Measurements from ENCODE around the gene NEK6. TPM values are rescaled to one million over a fixed set of nuclear protein-coding genes. Genes with fewer than 3 reads are reported as not detected.

Gene NEK6
- total RNA-seq, 1 donor from 2014 or later: 27.2 TPM

DNA sequence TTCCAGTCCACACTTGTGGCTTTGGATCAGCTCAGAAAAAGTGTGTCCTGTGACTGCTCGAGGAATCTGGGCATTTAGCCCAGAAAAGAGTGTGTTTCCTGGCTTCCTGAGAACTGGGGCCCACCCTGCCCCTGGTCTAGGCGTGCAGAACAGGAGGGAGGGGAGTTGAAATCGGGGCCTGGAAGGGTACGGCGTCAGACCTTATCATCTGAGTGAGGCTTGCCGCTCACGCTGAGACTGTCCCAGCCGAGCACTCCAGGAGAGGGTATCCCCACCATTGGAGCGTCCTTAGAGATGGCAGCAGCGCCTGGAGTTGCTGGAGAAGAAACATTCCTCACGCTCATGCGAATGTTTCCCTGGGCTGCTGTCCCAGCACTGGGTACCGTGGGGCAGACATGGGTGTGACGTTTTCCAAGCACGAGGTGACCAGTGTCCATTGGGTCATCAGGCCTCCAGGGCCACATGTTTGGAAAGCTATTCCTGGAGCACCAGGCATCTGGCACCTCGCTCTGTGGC lies 22.5 kb downstream of the NEK6 start:
- DNase-seq: peak; percentile 87

DNA sequence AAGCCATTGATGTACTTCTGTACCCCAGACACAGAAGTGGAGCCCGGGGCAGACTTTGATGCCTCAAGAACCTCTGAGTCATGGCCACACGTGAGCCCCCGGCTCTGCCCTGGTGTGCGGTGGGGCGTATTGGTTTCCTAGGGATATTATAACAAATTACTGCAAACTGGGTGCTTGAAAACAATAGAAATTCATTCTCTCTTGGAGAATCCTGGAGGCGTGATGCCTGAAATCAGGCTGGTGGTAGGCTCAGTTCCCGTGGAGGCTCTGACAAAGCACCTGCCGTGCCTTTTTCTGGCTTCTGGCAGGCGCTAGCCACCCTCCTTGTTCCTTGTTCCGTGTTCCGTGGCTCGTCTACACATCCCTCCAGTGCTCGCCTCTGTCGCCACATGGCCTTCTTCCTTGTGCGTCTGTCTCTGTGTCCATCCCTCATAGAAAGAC lies 24.2 kb downstream of the NEK6 start:
- DNase-seq: no peak

DNA sequence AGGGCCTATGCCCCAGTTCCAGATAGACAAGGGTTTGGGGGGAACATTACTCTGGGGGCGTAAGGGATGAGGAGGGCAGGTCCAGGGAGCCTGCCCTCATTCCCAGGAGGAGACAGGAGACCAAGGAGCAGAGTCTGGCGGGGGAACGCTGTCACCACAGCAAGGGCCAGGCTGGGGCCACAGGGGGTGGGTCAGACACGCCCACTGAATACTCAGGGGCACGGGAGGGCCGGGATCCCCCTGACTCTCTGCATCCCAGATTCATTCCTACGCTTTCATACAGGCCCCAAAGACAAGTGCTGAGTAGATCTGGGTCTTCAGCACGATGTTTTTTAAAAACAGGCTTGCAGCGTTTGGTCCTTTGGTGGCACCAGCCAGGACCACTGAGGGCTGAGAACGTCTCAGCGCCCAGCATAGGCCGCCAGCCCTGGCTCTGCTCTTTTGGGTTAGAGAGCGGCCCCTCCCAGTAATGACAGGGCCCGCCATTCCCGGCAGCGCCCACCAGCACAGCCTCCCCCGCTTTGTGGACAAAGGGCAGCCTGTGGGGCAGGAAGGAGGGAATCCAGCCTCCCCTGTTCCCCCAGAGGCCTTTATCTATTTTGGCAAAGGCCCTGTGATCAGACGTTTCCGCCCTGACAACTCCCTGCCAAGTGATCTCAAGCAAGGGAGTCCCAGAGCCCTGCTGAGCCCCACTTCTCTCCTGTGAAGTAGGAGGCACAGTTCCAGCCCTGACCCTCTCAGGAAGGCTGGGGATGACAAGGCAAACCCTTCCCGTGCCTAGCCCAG lies 24.9 kb downstream of the NEK6 start:
- peak; percentile 72 for DNase-seq

DNA sequence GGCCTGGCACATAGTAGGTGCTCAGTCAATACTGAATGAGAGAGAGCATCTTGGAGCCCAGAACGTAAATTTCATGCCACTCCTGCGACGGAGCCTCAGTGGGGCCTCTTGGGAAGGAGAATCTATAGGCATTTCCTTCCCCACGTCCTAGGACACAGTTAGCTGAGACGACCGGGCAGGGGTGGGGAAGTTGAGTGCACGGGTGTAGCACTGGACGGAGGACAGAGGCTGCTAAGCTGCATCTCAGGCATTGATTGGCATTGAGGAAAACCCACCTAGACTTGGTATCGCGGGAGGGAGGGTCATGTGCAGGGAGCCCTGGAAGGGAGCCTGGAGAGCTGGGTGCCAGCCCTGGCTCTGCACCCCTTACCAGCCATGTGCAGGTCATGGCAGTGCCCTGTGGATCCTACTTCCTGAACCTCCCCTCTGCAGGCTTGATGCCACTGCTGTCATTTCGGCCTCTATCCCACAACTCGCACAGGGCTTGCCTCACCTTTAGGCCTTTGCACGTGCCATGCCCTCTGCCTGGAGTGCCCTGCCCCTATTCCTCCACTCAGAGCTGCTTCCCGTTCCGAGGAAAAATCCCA lies 25.6 kb downstream of the NEK6 start:
- no peak for DNase-seq

DNA sequence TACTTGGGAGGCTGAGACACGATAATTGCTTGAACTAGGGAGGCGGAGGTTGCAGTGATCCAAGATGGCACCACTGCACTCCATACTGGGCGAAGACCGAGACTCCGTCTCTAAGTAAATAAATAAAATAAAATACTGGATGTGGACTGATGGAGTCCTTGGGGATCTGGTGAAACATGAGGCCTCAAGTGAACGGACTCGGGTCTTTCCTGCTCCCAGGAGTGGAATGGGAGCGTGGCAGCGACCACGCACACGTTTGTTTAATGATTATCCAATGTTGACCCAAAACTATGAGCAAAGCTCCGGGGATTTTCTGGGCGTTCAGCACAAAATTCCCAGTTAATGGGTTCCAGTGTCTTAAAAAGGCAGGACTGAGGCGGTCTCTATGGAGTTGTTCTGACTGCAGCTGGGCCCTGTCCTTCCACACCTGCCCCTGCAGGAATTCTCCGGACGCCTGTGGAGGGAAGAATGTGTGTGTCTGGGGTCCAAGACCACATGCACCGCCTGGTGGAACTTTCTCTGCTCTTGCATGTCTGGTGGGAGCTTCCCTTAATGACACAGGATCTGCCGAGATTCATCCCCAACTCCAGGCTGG lies 26.6 kb downstream of the NEK6 start:
- DNase-seq: no peak

DNA sequence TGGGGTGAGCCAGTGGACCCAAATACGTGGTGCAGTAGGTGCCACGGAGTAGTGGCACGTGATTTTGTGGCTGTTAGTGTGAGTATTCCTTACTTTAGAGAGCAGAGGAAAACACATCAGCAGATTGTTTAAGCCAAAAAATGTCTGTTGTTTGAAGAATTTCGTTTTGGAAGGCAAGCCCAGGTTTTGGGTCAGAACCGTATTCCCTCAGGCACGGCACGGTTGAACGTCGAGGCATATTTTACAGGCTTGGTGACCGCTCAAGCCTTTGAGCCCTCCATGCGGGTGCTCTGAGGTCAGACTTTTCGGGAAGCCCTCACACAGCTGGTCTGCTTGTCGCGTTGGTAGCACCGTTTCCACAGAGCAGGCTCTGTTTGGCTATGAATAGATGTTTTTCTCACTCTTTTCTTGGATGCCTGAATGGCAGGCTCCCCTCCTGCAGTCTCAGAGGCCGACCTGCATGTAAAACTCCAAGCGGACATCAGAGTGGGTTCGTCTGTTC lies 27.2 kb downstream of the NEK6 start:
- DNase-seq: peak; percentile 37

DNA sequence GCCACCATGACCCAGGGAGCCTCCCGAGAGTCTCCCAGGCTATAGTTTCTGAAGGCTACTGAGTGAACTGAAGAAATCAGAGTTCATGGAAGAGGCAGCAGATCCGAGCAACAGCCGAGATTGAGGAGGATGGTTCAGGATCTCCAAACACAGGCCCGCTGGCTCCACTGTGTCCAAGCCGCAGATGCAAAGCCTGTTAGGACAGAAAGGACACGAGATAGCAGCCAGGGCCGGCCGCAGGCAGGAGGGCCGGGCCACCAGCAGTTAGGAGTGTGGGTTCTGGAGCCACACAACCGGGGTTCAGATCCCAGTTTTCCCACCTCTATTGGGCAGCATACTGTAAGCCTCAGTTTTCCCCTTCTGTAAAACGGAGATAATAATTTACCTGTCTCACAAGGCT lies 27.7 kb downstream of the NEK6 start:
- DNase-seq: no peak

DNA sequence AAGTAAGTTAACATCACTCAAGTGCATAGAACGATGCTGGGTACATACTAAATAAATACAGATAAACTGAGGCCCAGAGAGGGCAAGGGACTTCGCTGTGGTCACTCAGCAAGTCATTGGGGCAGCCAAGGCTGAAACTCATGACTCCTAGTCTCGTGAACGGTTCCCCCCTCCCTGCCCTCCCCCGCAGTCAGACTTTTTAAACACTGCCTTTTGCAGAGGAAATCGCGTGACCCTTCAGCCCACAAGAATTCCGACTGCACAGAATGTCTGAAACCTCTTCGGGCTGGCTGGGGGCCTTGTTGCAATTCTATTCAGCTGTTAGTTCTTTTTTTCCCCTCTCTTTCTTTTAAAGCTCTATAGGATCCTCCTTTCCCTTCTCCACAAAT lies 28.1 kb downstream of the NEK6 start:
- DNase-seq: peak; percentile 79

DNA sequence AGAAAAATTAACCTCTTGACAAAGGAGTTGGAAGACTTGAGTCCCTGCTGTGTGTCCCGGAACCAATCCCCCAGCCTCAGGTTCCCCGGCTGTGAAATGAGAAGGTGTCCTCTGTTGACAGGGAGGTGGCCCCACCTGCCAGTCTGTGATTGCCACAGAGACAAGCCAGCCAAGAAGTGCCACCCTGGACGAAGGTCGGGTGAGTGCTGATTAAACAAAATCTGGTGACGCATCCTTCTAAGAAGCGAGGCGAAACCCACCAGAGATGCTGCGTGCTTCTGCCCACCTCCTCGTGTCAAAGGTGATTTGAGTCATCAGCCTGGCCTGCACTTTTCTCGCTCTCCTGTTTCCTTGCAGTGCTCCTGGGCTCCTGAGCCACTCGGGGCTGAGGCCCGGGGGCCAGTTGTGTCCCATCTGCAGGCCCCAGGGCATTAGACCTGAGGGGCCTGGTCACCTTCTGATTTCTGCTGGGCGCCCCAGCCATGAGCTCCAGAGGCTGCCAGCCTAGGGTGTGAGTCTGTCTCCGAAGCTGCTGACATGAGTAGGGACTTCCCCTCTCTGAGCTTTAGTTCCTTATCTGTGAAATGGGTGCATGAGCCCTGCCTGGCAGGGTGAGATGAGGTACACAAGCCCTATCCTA lies 28.7 kb downstream of the NEK6 start:
- no peak for DNase-seq

DNA sequence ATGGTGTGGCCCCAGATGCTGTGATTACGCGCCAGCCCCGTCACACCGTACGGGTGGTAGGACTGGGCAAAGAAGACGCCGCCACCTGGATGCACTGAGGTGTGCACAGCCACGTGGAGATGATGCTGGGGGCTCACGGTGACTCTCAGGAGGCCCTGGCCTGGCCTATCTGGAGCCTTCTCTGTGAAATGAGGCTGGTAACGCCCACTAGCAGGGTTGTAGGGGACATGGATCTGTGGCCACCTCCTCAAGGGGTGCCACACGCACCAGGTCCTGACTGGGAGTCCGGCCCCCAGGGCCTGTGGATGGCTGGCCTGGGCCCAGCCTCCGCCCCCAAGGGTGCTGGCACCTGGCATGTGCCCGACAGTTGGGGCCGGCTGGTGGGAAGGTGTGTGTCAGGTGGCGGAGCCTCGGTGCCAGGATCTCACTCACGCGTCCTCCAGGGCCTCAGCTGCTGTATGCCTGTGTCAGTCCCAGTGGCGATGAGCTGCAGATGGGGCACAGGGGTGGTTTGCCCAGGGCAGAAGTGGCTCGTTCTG lies 32.4 kb downstream of the NEK6 start:
- no peak for DNase-seq

DNA sequence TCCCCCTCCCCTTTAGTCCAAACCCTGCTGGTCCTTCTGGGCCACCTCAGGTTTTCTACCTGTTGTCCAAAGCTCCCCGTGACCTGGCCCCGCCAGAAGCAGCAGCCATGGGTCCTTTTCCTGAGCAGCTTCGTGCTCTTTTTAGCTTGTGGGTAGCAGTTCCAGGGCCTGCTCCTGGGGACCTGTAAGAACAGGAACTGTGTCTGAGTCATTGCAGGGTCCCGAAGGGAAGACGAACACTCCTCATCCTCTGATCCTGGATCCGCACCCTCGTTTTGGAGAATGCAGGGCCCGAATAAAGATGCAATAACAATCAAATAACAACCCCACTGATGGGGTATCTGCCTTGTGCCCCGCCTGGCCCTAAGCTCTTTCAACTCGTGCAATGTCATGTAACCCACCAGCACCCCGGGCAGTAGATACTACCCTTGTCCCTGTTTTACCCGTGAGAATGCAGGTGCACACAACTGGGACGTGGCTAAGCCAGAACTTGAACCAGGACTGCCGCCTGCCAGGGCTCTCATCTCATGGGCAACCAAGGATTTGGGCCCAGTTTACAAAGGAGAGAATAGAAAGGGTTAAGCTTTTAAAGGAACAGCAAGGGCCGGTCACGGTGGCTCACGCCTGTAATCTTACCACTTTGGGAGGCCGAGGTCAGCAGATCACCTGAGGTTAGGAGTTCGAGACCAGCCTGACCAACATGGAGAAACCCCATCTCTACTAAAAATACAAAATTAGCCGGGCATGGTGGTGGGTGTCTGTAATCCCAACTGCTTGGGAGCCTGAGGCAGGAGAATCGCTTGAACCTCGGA lies 33.2 kb downstream of the NEK6 start:
- DNase-seq: no peak

DNA sequence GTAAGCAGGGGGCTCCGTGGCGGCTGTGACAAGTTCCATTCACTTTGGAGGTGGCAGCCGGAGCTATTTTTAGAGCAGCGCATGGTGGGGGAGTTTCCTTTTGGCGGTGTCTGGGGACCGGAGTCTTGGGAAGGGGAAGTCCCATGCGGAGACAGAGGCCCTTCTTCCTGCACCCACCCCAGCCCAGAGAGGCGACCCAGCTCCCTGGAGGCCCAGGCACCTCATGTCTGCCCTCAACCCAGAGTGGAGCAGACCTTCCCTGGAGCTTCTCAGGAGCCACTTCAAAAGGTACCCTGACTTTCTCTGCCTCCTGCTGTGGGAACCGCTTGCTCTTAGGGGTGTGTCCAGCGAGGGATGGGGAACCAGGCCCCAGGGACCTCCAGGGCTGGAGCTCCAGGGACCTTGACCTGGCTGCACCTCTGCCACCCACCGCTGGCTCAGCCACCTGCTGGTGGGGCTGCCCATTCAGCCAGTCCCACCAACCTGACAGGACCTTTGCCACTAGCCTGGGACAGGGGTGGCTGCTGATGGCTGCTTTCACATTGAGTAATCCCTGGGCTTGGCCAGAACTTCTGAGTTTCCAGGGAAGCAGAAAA lies 34.1 kb downstream of the NEK6 start:
- DNase-seq: no peak

DNA sequence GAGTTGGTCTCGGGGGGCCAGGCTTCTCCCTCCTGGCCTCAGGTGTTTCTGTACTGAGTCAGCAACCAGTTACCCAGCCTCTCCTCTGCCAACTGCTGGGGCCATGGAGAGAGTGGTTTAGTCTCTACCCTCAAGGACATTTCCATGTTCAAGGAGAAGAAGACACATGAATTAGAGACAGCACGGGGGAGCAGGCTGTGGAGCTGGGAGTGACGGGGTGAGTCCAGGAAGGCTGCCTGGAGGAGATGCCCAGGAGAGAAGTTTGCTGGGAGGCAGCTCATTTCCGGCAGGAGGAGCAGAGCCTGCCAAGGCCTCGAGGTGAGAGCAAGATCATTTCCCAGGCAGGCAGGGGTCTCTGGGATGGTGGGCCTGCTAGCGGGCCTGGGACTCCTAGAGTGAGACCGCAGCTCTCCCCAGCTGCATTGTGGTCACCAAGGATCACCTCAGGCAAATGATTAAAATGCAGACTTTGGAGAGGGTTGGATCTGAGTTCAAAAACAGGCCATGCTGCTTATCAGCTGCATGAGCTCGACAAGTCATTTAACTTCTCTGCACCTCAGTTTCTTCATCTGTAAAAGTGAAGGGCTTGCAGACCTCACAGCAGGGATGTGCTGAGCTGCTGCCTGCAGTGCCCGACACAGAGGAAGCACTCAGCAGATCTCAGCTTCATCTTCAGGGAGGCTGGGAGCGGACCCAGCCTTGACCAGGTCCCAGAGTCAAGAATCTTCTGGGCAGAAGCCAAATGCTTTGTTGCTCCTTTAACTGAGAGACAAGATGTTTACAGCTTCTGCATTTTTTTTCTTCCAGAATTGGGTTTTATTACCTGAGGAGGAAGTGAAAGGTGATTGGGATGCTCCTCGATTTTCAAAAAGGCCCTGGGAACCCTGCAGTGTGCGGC lies 35.2 kb downstream of the NEK6 start:
- DNase-seq: no peak

DNA sequence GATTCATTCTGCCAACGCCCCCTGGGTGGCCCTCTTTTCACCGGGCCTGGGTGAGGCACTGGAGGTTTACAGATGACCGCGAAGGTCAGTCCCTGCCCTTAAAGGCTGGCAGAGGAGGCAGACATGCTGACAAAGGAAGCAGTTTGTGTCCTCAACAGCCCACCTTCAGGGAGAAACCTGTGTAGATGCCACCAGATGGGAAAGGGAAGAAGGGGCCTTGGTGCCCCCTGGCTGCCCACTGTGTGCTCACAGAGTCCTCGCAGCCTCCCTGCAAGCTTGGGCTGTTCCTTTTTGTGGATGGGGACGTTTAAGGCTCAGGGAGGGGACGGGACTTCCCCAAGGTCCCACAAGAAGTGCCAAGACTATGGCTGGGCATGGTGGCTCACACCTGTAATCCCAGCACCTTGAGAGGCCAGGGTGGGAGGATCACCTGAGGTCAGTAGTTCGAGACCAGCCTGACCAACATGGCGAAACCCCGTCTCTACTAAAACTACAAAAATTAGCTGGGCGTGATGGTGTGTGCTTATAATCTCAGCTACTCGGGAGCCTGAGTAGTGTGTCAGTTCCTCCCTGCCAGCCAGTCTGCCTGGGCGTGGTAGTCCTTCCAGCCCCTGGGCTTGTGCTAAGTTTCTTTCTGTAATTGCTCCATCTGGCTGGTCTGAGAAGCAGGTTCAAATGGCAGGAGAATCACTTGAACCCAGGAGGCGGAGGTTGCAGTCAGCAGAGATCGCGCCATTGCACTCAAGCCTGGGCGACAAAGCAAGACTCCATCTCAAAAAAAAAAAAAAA lies 36.2 kb downstream of the NEK6 start:
- no peak for DNase-seq

DNA sequence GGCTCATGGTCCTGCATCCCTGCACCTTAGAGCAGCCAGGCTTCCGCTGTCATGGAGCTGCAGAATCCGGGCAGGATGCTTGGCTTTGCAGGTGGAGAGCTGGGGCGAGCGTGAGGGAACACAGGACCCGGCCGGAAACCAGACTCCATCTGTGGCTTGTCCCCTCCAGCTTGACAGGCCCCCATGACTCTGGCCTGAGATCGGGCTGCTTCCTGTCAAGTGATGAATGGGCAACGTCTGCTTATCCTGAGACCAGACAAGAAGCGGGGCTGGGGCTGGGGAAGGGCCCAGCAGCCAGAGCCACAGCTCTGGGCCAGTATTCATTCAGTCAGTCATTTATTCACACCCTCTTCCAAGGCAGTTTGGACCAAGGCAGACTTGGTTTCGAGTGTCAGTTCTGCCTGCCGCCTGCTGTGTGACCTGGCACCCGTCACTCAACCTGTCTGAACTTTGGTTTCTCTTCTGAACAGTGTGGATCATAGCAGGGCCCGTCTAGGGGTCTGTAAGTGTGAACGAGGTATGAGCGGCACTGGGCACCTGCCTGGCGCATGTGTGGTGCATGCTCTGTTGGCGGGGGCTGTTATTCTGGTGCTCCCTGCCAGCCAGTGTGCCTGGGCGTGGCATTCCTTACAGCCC lies 37.5 kb downstream of the NEK6 start:
- no peak for DNase-seq

DNA sequence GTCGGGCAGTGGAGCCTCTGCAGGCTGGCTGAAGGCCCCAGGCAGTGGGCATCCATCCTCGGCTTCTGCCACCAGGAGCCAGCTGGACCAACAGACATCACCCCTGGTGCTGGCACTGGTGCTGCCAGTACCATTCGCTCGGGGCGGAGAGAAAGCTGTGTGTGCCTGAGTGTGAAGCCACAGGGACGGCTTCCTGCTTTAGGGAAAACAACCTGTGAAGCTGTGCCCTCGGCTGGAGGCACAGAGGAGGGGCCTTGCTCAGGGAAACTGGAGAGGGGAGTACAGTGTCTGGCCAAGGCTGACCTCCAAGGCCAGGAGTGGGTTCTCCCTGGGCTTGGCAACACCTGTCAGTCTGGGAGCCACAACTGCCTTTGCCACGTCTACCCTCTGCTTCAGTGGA lies 38.3 kb downstream of the NEK6 start:
- DNase-seq: no peak

DNA sequence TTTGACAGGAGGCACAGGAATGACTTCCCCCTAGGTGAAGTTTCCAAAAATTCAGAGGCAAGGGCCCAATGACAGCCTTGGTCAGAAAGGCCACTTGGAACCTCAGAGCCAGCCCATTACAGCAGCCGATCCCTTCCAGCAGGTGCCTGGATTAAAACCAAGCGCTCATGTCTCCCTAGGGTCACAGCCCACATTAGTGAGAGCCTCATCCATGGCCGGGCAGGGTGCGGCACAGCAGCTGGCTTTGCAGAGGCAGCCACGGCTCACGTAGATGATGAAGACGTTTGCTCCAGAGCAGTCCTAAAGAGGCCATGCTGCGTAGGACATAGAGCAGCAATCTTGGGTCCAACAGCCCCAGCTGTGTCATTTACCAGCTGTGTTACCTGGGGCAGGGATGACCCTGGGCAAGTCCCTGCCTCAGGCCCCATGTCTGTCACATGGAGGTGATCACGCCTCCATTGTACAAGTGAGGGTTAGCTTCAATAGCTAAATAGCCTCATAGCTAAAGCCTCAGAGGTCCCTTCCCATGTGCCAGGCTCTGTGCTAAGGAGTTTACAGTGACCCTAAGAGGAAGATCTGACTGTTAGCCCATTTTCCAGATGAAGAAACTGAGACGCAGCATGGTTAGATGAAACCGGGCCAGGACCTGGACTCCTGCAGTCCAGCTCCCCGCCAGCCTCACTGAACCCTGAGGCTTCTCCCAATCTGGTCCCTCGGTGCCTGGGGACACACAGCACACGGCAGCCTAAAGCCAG lies 39.2 kb downstream of the NEK6 start:
- no peak for DNase-seq

DNA sequence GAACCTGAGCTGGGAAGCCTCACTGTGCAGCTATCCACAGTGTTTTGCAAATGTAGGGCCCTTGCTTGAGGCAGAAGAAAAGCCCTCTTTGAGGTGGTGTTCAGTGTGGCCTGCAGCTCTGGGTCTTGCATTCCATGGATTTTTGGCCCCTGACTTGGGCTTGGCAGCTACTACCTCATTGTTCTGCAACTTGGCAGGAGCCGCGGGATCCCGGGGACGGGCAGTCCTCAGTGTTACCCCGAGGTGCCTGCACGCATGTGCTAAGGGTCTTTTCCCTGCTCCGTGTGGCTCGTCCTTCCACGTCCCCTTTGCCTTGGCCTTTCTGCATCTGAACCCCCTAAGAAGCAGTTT lies 39.8 kb downstream of the NEK6 start:
- peak; percentile 86 for DNase-seq

Data from skin of body (tissue), 2 donors.